ENCODE measurements around the gene TBC1D25. TPM values are rescaled to one million over a fixed set of nuclear protein-coding genes. Genes with fewer than 3 reads are reported as not detected.

The TBC1D25 gene
- total RNA-seq, 1 donor = 10.1 TPM

DNA sequence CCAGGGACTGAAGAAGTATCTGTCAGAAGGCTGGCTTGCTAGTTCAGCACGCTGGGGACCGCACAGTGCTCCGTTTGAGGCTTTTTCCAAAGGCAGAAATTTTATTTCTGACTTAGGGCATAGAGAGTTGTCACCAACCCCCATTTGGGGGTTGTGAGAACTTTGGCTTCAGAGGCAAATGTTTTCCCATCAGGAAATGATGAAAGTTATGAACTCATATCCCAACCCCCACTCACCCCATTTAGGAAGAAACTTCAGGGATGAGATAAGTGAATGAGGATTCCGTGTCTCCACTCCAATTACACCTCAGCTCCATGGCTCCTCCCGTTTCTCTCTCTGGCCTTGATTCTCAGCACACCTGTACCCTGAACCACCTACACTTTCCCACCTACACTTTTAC is 53.5 kb downstream of the TBC1D25 start:
- peak overlapping the region; percentile 2 for H2AFZ ChIP-seq (ENCODE audit: low read length)

DNA sequence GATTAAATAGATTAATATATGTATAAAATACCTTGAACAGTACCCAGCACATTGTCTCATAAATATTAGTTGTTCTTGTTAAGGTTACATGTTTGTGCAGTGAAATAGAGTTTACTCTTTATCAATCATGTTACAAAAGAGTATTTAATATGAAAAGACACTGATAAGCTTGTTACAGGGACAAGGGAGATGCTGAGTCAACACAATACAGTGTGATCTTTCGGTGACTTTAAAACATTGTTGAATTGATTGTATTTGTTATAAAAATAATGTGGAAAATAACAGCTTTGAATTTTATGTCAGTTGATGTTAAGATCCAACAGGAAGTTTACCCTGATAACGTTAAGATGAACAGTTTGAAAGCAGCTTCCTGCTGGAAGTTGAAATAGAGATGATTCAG is 56.4 kb downstream of the TBC1D25 start:
- H3K36me3 ChIP-seq (ENCODE audit: insufficient read depth, low read length) = peaks cover 19% of the 10 kb centered on the region
- peak overlapping the region; percentile 10 for H2AFZ ChIP-seq (ENCODE audit: low read length)
- peaks cover 6% of the 10 kb centered on the region for H3K79me2 ChIP-seq (ENCODE audit: insufficient read depth, low read length)
- H3K9me3 ChIP-seq (ENCODE audit: low read depth, low read length) = no peaks in the 10 kb centered on the region
- TF ChIP-seq, protein P1, sequence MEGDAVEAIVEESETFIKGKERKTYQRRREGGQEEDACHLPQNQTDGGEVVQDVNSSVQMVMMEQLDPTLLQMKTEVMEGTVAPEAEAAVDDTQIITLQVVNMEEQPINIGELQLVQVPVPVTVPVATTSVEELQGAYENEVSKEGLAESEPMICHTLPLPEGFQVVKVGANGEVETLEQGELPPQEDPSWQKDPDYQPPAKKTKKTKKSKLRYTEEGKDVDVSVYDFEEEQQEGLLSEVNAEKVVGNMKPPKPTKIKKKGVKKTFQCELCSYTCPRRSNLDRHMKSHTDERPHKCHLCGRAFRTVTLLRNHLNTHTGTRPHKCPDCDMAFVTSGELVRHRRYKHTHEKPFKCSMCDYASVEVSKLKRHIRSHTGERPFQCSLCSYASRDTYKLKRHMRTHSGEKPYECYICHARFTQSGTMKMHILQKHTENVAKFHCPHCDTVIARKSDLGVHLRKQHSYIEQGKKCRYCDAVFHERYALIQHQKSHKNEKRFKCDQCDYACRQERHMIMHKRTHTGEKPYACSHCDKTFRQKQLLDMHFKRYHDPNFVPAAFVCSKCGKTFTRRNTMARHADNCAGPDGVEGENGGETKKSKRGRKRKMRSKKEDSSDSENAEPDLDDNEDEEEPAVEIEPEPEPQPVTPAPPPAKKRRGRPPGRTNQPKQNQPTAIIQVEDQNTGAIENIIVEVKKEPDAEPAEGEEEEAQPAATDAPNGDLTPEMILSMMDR (IDR thresholded peaks at IDR 0.05; ENCODE audit: extremely low read depth, low read depth, low read length) = no peak
- no peaks in the 10 kb centered on the region for H3K27me3 ChIP-seq (ENCODE audit: insufficient read depth, low read length)
- no peak for DNase-seq (ENCODE audit: insufficient read length, low spot score, missing footprints)
- peaks cover 8% of the 10 kb centered on the region for H3K4me1 ChIP-seq (ENCODE audit: insufficient read depth, low read length)
- H3K4me2 ChIP-seq (ENCODE audit: insufficient read depth, low read length) = no peak overlapping the region
- H3K27ac ChIP-seq (ENCODE audit: low read depth, low read length) = no peak overlapping the region
- no peaks in the 10 kb centered on the region for H4K20me1 ChIP-seq (ENCODE audit: insufficient read depth, low read length)
- H3K4me3 ChIP-seq (ENCODE audit: insufficient read depth, low read length) = no peak overlapping the region

More for the DNA sequence above, 53.5 kb downstream of the TBC1D25 start:
- Histone ChIP-seq H3K4me1 (ENCODE audit: insufficient read depth, low read length) (peaks cover 3% of the 10 kb centered on the region), H3K4me3 (ENCODE audit: insufficient read depth, low read length) (no peak overlapping the region), H4K20me1 (ENCODE audit: insufficient read depth, low read length) (no peaks in the 10 kb centered on the region), H3K79me2 (ENCODE audit: insufficient read depth, low read length) (no peaks in the 10 kb centered on the region), H3K27ac (ENCODE audit: low read depth, low read length) (no peak overlapping the region), H3K9me3 (ENCODE audit: low read depth, low read length) (no peaks in the 10 kb centered on the region), H3K4me2 (ENCODE audit: insufficient read depth, low read length) (no peak overlapping the region), H3K27me3 (ENCODE audit: insufficient read depth, low read length) (no peaks in the 10 kb centered on the region), H3K36me3 (ENCODE audit: insufficient read depth, low read length) (no peaks in the 10 kb centered on the region)
- DNase-seq (ENCODE audit: insufficient read length, low spot score, missing footprints) = no peak
- TF ChIP-seq, protein P1 (IDR thresholded peaks at IDR 0.05; ENCODE audit: extremely low read depth, low read depth, low read length) = no peak

DNA sequence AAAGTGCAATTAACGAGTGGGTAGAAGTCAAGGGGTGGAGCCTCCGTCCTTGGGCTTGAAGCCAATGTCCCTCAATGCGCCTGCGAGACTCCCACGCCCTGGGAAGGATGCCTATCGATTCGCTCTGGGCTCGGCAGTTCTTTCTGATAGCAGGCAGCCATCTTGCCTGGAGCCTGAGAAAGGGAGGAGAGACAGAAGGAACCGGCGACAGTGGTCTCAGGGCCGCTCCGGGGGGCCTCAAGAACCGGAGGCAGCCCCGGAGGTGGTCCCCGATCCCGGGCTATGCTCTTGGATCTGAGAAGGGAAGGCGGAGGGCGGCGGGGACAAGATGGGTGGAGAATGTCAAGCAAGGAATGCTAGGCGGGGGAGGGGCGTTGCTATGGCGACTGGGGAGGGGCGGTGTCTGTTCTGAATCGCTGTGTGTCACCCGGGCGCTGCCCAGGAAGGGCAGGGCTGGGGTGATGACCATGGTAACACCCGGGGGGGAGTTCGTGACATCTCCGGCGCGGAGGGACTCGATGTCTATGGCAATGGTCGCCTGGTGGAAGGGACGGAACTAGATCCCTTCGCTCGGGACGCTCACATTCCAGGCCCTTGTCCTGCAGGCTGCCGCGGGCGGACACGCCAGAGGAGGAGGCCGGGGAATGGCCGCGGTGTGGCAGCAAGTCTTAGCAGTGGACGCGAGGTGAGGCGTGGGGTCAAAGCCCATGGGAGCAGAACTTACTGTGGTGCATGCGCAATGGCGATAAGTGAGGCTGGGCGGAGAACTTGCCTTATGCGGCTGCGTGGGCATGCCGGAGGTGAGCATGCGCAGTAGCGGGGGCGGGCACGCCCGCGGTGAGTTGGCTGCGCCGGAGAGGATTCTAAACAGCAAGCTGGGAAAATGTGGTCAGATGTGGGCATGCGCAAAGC is 58.1 kb downstream of the TBC1D25 start, which contains the start of gene WDR13:
Gene WDR13, plus strand, starts transcription at position 140 of the 912 bp plus-strand sequence. Its CDS starts 505 bp downstream, at position 645.
- Histone ChIP-seq H3K4me1 (ENCODE audit: insufficient read depth, low read length) (peaks cover 5% of the 10 kb centered on the region), H3K79me2 (ENCODE audit: insufficient read depth, low read length) (peaks cover 6% of the 10 kb centered on the region), H2AFZ (ENCODE audit: low read length) (peak within 1 kb of the TSS; percentile 77), H3K27me3 (ENCODE audit: insufficient read depth, low read length) (no peaks in the 10 kb centered on the region), H3K9me3 (ENCODE audit: low read depth, low read length) (no peaks in the 10 kb centered on the region), H3K4me3 (ENCODE audit: insufficient read depth, low read length) (peak within 1 kb of the TSS; percentile 82), H3K36me3 (ENCODE audit: insufficient read depth, low read length) (peaks cover 25% of the 10 kb centered on the region), H3K27ac (ENCODE audit: low read depth, low read length) (peak within 1 kb of the TSS; percentile 96), H4K20me1 (ENCODE audit: insufficient read depth, low read length) (no peaks in the 10 kb centered on the region), H3K4me2 (ENCODE audit: insufficient read depth, low read length) (peak within 1 kb of the TSS; percentile 94)
- TF ChIP-seq, protein P1 (IDR thresholded peaks at IDR 0.05; ENCODE audit: extremely low read depth, low read depth, low read length) = no peak
- DNase-seq (ENCODE audit: insufficient read length, low spot score, missing footprints) = peak; percentile 96

DNA sequence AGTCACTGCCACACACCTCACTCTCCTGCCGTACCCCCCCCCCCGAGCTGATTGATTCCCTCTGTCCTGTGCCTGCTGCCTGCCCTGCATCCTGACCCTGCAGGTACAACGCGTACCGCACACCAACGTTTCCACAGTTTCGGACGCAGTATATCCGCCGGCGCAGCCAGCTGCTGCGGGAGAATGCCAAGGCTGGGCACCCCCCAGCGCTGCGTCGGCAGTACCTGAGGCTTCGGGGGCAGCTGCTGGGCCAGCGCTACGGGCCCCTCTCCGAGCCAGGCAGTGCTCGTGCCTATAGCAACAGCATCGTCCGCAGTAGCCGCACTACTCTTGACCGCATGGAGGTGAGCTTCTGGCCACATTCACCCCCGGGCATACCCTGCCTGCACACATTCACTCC is 59.1 kb downstream of the TBC1D25 start:
- H3K27ac ChIP-seq (ENCODE audit: low read depth, low read length) = peak overlapping the region; percentile 96
- no peak overlapping the region for H2AFZ ChIP-seq (ENCODE audit: low read length)
- H3K36me3 ChIP-seq (ENCODE audit: insufficient read depth, low read length) = peaks cover 28% of the 10 kb centered on the region
- no peaks in the 10 kb centered on the region for H3K9me3 ChIP-seq (ENCODE audit: low read depth, low read length)
- H3K4me3 ChIP-seq (ENCODE audit: insufficient read depth, low read length) = peak overlapping the region; percentile 82
- TF ChIP-seq, protein P1 (IDR thresholded peaks at IDR 0.05; ENCODE audit: extremely low read depth, low read depth, low read length) = no peak
- no peaks in the 10 kb centered on the region for H4K20me1 ChIP-seq (ENCODE audit: insufficient read depth, low read length)
- DNase-seq (ENCODE audit: insufficient read length, low spot score, missing footprints) = no peak
- H3K4me1 ChIP-seq (ENCODE audit: insufficient read depth, low read length) = peaks cover 5% of the 10 kb centered on the region
- H3K79me2 ChIP-seq (ENCODE audit: insufficient read depth, low read length) = peaks cover 6% of the 10 kb centered on the region
- peak overlapping the region; percentile 94 for H3K4me2 ChIP-seq (ENCODE audit: insufficient read depth, low read length)
- no peaks in the 10 kb centered on the region for H3K27me3 ChIP-seq (ENCODE audit: insufficient read depth, low read length)
